22Rv1 (cell line): ENCODE results near the gene AADACL4.

ENCODE experiments used
- ZFX ChIP-seq: fragments of 450-650 bp; IDR thresholded peaks from 2 replicates; pipeline ENCODE4 v1.6.1; 2017; ENCODE audit warnings: antibody characterized with exemption, borderline replicate concordance
- TF ChIP-seq, protein P1 (sequence below): fragments of 450-650 bp; IDR thresholded peaks from 2 replicates; pipeline ENCODE4 v1.5.1; 2017; ENCODE audit warnings: mild to moderate bottlenecking

DNA sequence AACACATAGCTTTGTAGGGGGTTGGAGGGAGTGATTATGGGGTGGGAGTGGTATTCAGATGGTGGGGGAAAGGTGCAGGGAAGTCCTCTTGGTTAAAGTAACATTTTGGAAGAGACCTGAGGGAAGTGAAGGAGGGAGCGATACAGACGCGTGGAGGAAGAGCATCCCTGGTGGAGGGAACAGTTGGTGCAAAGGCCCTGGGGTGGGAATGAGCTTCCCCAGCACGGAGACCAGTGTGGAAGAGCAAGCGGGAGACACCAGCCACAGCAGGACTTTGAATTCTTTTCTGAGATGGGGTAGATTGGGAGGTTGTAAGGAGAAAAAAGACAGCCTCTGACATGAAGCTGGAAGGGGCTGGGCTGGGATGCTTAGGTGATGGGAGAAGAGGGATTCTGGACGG lies 49.4 kb upstream of the AADACL4 start:
- TF ChIP-seq, protein P1, sequence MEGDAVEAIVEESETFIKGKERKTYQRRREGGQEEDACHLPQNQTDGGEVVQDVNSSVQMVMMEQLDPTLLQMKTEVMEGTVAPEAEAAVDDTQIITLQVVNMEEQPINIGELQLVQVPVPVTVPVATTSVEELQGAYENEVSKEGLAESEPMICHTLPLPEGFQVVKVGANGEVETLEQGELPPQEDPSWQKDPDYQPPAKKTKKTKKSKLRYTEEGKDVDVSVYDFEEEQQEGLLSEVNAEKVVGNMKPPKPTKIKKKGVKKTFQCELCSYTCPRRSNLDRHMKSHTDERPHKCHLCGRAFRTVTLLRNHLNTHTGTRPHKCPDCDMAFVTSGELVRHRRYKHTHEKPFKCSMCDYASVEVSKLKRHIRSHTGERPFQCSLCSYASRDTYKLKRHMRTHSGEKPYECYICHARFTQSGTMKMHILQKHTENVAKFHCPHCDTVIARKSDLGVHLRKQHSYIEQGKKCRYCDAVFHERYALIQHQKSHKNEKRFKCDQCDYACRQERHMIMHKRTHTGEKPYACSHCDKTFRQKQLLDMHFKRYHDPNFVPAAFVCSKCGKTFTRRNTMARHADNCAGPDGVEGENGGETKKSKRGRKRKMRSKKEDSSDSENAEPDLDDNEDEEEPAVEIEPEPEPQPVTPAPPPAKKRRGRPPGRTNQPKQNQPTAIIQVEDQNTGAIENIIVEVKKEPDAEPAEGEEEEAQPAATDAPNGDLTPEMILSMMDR: no peak
- TF ChIP-seq ZFX: no peak
